Pancreas (tissue), 10 donors: Measurements from ENCODE around the gene NDST1. TPM values are rescaled to one million over a fixed set of nuclear protein-coding genes. Genes with fewer than 3 reads are reported as not detected.

Source experiments
- ATAC-seq, 4 donors: fragments of 200-7000 bp; cut with Tn5 transposase; one replicate each; pipeline versions ENCODE4 v1.8.0 to v1.9.1; 2020; ENCODE audit warnings: mild to moderate bottlenecking in 4 of 4, moderate library complexity in 4 of 4
- DNase-seq, 6 donors: peaks; one replicate each; pipeline ENCODE4 v3.0.0-alpha.2; 2020
- FAIRE-seq: peaks from 2 replicates; lab custom pipeline; 2012; peaks lifted over from hg19 to GRCh38; lab: Jason Lieb, UNC
- H3K27ac ChIP-seq, 4 donors: fragments of 200-600 bp; sonication (generic); 1 replicate in 3 of 4; 2 replicates in 1 of 4; pipeline versions ENCODE4 v1.5.0 to v1.8.0; 2020
- H3K27me3 ChIP-seq, 4 donors: fragments of 200-600 bp; one replicate each; pipeline ENCODE4 v1.8.0; 2021
- H3K36me3 ChIP-seq, 3 donors: fragments of 200-600 bp; sonication (generic) in 1 of 3; one replicate each; pipeline versions ENCODE4 v1.5.0 to v1.8.0; 2020 to 2021
- H3K4me1 ChIP-seq, 3 donors: fragments of 200-600 bp; one replicate each; pipeline ENCODE4 v1.8.0; 2021
- H3K4me3 ChIP-seq, 4 donors: fragments of 200-600 bp; sonication (generic) in 2 of 4; one replicate each; pipeline versions ENCODE4 v1.5.0 to v1.8.0; 2020 to 2021
- H3K9me3 ChIP-seq, 4 donors: fragments of 200-600 bp; one replicate each; pipeline ENCODE4 v1.8.0; 2021
- WGBS, 2 donors: extraction: QIAGEN DNeasy Blood & Tissue Kit; methylation state at CpG; one replicate each; pipeline ENCODE4 v1.1.7; 2013; 5-methylcytosine and 5-hydroxymethylcytosine counted together
- intact Hi-C, 3 donors: fragments of 100-400 bp; cut with DNase I; formaldehyde crosslinking; loops; one replicate each; pipeline versions ENCODE4 v1.11.1 to v1.14.2; 2022
- polyA plus RNA-seq, 2 donors: library from polyadenylated mRNA; stranded (reverse); fragments of 200-250 nt; gene quantifications; one replicate each; pipeline ENCODE4 v1.2.3, GENCODE V29; 2013
- total RNA-seq, 6 donors: library from RNA; stranded (reverse); fragmentation: NEBNext Ultra II Directional in 4 of 6; extraction: Animal tissue kit (Norgen Biotek cat#: 25700) in 4 of 6; gene quantifications; one replicate each; pipeline versions ENCODE4 v1.2.1 to v1.2.4, GENCODE V29; 2021 to 2023
- TF ChIP-seq, protein P1 (sequence below), 4 donors: fragments of 200-600 bp; sonication (generic) in 3 of 4; IDR thresholded peaks; one replicate each; pipeline versions ENCODE4 v1.5.0 to v1.8.0; 2021; ENCODE audit warnings: antibody characterized with exemption in 4 of 4
- donor health status: healthy with polysubstance abuse.
- donor health status: DM: no; HTN: no; CAD: no; lungs with moderate emphysema.
- donor health status: DM: no; HTN: no; CAD: no.
- donor health status: control.
- donor health status: control.
- donor health status: Bipolar disorder and iron deficiency.
- donor health status: DM: yes; HTN: yes; CAD: no.
- donor health status: DM: no; HTN: no; CAD: no.
- donor health status: DM: no; HTN: no; CAD: no.
- donor health status: DM: yes; HTN: yes; CAD: no.

NDST1 gene
- total and polyA plus RNA-seq, 8 donors: 9.9 to 57.2 (median 39.8) TPM

- Histone ChIP-seq H3K4me3 (peak overlapping the region in 1 of 4 donors; percentile 13), H3K4me1 (peaks cover 83 to 94% (median 84%) of the 10 kb centered on the region in 3 donors), H3K27ac (peak overlapping the region in 3 of 4 donors; percentile 46 to 81 (median 78)), H3K36me3 (no peaks in the 10 kb centered on the region), H3K9me3 (no peaks in the 10 kb centered on the region), H3K27me3 (no peaks in the 10 kb centered on the region)
- intact Hi-C loops: no loop called here
- DNase-seq: no peak
- 21 to 41% methylated on average over 4 of the region's 4 CpGs for WGBS, 2 donors
- TF ChIP-seq, protein P1, sequence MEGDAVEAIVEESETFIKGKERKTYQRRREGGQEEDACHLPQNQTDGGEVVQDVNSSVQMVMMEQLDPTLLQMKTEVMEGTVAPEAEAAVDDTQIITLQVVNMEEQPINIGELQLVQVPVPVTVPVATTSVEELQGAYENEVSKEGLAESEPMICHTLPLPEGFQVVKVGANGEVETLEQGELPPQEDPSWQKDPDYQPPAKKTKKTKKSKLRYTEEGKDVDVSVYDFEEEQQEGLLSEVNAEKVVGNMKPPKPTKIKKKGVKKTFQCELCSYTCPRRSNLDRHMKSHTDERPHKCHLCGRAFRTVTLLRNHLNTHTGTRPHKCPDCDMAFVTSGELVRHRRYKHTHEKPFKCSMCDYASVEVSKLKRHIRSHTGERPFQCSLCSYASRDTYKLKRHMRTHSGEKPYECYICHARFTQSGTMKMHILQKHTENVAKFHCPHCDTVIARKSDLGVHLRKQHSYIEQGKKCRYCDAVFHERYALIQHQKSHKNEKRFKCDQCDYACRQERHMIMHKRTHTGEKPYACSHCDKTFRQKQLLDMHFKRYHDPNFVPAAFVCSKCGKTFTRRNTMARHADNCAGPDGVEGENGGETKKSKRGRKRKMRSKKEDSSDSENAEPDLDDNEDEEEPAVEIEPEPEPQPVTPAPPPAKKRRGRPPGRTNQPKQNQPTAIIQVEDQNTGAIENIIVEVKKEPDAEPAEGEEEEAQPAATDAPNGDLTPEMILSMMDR (IDR thresholded peaks at IDR 0.05): no peak
- ATAC-seq: no peak
- FAIRE-seq: no peak
Observed at GRCh38 chr5:150508828-150509227, 897 bp downstream of the NDST1 start.

- Histone ChIP-seq H3K27ac (peak overlapping the region; percentile 18 to 81 (median 67)), H3K4me3 (peak overlapping the region in 1 of 4 donors; percentile 3), H3K9me3 (no peaks in the 10 kb centered on the region), H3K36me3 (no peaks in the 10 kb centered on the region), H3K4me1 (peaks cover 82 to 90% (median 82%) of the 10 kb centered on the region in 3 donors), H3K27me3 (no peaks in the 10 kb centered on the region)
- WGBS, 2 donors: 29 to 39% methylated on average over 7 of the region's 7 CpGs
- intact Hi-C loops: no loop called here
- DNase-seq (no peak), ATAC-seq (peak in 1 of 4 donors; percentile 1), FAIRE-seq (no peak)
- TF ChIP-seq, protein P1 (IDR thresholded peaks at IDR 0.05): no peak
Observed at GRCh38 chr5:150509992-150510391, 2.1 kb downstream of the NDST1 start.

DNA sequence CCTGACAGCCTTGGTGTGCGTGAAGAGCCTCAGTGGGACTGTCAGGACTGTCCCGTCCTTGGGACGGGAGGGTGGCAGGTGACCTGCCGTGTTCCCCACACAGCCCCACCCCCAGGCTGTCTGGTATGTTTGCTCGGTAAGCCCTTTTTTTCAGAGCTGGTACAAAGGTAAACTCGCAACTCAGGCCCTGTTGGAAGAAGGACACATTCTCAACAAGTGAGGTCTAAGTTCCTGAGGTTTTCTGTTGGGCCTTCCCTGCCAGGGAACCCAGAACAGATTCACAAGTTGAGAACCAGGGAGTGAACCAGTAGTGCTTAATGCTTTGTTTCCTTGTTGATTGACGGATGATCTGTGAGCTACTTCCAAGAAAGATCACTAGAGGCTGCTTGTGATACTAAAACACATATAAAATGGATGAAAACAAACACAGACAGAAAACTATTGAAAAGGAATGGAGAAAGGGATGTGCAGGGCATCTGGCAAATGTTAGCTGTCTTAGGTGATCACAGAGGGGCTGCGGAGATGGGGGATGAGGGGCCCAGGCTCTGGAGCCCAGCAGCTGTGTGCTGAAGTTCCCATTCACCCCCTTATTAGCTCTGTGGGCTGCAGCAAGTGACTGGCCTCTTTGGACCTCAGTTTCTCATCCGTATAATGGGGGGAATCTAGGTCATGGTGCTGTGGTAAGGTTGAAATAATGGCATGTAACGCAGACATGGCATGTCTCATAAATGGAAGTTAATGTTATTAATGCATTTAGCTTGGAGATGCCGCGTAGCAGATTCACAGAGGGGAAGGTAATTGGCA is 2.7 kb downstream of the NDST1 start:
- 28 to 31% methylated on average over 12 of the region's 12 CpGs for WGBS, 2 donors
- peak overlapping the region in 1 of 4 donors; percentile 0 for H3K4me3 ChIP-seq
- FAIRE-seq (no peak), DNase-seq (peak in 2 of 6 donors; percentile 73 to 81), ATAC-seq (peak; percentile 50 to 68 (median 62))
- intact Hi-C loops: no loop called here
- H3K27ac ChIP-seq: peak overlapping the region; percentile 18 to 81 (median 67)
- H3K36me3 ChIP-seq: no peaks in the 10 kb centered on the region
- no peaks in the 10 kb centered on the region for H3K27me3 ChIP-seq
- TF ChIP-seq, protein P1 (IDR thresholded peaks at IDR 0.05): no peak
- H3K4me1 ChIP-seq: peaks cover 82 to 90% (median 82%) of the 10 kb centered on the region in 3 donors
- H3K9me3 ChIP-seq: no peaks in the 10 kb centered on the region

- FAIRE-seq (no peak), ATAC-seq (peak in 3 of 4 donors; percentile 4 to 8 (median 6)), DNase-seq (peak in 1 of 6 donors; percentile 55)
- Histone ChIP-seq H3K9me3 (no peaks in the 10 kb centered on the region), H3K27ac (peak overlapping the region; percentile 18 to 81 (median 67)), H3K36me3 (no peaks in the 10 kb centered on the region), H3K4me1 (peaks cover 82 to 91% (median 82%) of the 10 kb centered on the region in 3 donors), H3K4me3 (no peak overlapping the region), H3K27me3 (no peaks in the 10 kb centered on the region)
- TF ChIP-seq, protein P1 (IDR thresholded peaks at IDR 0.05): no peak
- 20 to 21% methylated on average over 6 to 7 of the region's 7 CpGs for WGBS, 2 donors
- intact Hi-C loops: no loop called here
Observed at GRCh38 chr5:150511578-150512367, 3.8 kb downstream of the NDST1 start.
